ENCODE results near the gene VTA1.

GRCh38 chr6:142238881-142239280 is 91.8 kb downstream of the VTA1 start:
- TF ChIP-seq EZH2 (IDR thresholded peaks at IDR 0.05; ENCODE audit: borderline replicate concordance, low read depth, low read length, severe bottlenecking): no peak
- TF ChIP-seq CTCF (IDR thresholded peaks at IDR 0.05; ENCODE audit: borderline replicate concordance, extremely low read depth, low read length, poor library complexity, severe bottlenecking): no peak
